Astrocyte (in vitro differentiated cells and primary cell): ENCODE measurements around the gene EIF1. TPM values are rescaled to one million over a fixed set of nuclear protein-coding genes. Genes with fewer than 3 reads are reported as not detected.

Experiments used
- DNase-seq: peaks from one replicate; pipeline ENCODE4 v3.0.0-alpha.2; 2010; ENCODE audit warnings: low read depth
- FAIRE-seq: peaks from 2 replicates; lab custom pipeline; 2011; peaks lifted over from hg19 to GRCh38; lab: Jason Lieb, UNC
- H2AFZ ChIP-seq: 2 replicates; pipeline ENCODE4 v1.6.0; 2012; ENCODE audit warnings: low read depth, low read length, inconsistent platforms
- H3K27ac ChIP-seq: 2 replicates; pipeline ENCODE4 v1.5.1; 2011; ENCODE audit warnings: low read depth, low read length, inconsistent platforms
- H3K27me3 ChIP-seq: 2 replicates; pipeline ENCODE4 v1.6.0; 2011; ENCODE audit warnings: low read length, inconsistent platforms; ENCODE audit not compliant: insufficient read depth
- H3K36me3 ChIP-seq: 2 replicates; pipeline ENCODE4 v1.5.1; 2011; ENCODE audit warnings: low read length, inconsistent platforms; ENCODE audit not compliant: insufficient read depth
- H3K4me1 ChIP-seq: 2 replicates; pipeline ENCODE4 v1.5.1; 2011; ENCODE audit warnings: low read length, inconsistent platforms; ENCODE audit not compliant: insufficient read depth
- H3K4me2 ChIP-seq: 2 replicates; pipeline ENCODE4 v1.6.0; 2012; ENCODE audit warnings: low read length, inconsistent platforms
- H3K4me3 ChIP-seq: 2 replicates; pipeline ENCODE4 v1.5.1; 2011; ENCODE audit warnings: low read depth, mild to moderate bottlenecking, low read length, inconsistent platforms; ENCODE audit not compliant: insufficient read depth
- H3K79me2 ChIP-seq: 2 replicates; pipeline ENCODE4 v1.6.0; 2012; ENCODE audit warnings: mild to moderate bottlenecking, low read length, inconsistent platforms; ENCODE audit not compliant: insufficient read depth
- H3K9ac ChIP-seq: 2 replicates; pipeline ENCODE4 v1.6.0; 2012; ENCODE audit warnings: mild to moderate bottlenecking, low read length, inconsistent platforms
- H3K9me3 ChIP-seq: 2 replicates; pipeline ENCODE4 v1.5.1; 2012; ENCODE audit warnings: low read depth, mild to moderate bottlenecking, low read length, inconsistent platforms; ENCODE audit not compliant: insufficient read depth
- H4K20me1 ChIP-seq: 2 replicates; pipeline ENCODE4 v1.6.0; 2012; ENCODE audit warnings: low read length, inconsistent platforms; ENCODE audit not compliant: insufficient read depth
- H3K27ac Mint-ChIP-seq: one replicate; pipeline ENCODE4 v1.8.0; 2021; ENCODE audit warnings: mild to moderate bottlenecking, mixed read lengths; ENCODE audit not compliant: unreplicated experiment
- H3K27me3 Mint-ChIP-seq: one replicate; pipeline ENCODE4 v1.8.0; 2021; ENCODE audit warnings: low read depth, mixed read lengths; ENCODE audit not compliant: unreplicated experiment
- H3K36me3 Mint-ChIP-seq: one replicate; pipeline ENCODE4 v1.8.0; 2021; ENCODE audit warnings: low read depth, mixed read lengths; ENCODE audit not compliant: unreplicated experiment
- H3K4me1 Mint-ChIP-seq: one replicate; pipeline ENCODE4 v1.8.0; 2021; ENCODE audit warnings: low read depth, mixed read lengths; ENCODE audit not compliant: unreplicated experiment
- H3K4me3 Mint-ChIP-seq: one replicate; pipeline ENCODE4 v1.8.0; 2021; ENCODE audit warnings: mild to moderate bottlenecking, moderate library complexity, mixed read lengths; ENCODE audit not compliant: unreplicated experiment
- H3K9me3 Mint-ChIP-seq: one replicate; pipeline ENCODE4 v1.8.0; 2021; ENCODE audit warnings: mild to moderate bottlenecking, mixed read lengths; ENCODE audit not compliant: unreplicated experiment
- EZH2 ChIP-seq: IDR thresholded peaks from 2 replicates; pipeline ENCODE4 v1.6.1; 2012; ENCODE audit warnings: mild to moderate bottlenecking, low read length, inconsistent platforms; ENCODE audit not compliant: insufficient read depth
- total RNA-seq: library from RNA; stranded (reverse); gene quantifications from 2 replicates; pipeline ENCODE4 v1.2.1, GENCODE V29; 2021
- TF ChIP-seq, protein P1 (sequence below): IDR thresholded peaks from 2 replicates; pipeline ENCODE4 v1.5.1; 2011; ENCODE audit warnings: low read depth, mild to moderate bottlenecking, inconsistent platforms, low read length, moderate library complexity; ENCODE audit not compliant: insufficient read depth

EIF1 gene
- total RNA-seq, 1 donor from 2014 or later: 767 TPM

DNA sequence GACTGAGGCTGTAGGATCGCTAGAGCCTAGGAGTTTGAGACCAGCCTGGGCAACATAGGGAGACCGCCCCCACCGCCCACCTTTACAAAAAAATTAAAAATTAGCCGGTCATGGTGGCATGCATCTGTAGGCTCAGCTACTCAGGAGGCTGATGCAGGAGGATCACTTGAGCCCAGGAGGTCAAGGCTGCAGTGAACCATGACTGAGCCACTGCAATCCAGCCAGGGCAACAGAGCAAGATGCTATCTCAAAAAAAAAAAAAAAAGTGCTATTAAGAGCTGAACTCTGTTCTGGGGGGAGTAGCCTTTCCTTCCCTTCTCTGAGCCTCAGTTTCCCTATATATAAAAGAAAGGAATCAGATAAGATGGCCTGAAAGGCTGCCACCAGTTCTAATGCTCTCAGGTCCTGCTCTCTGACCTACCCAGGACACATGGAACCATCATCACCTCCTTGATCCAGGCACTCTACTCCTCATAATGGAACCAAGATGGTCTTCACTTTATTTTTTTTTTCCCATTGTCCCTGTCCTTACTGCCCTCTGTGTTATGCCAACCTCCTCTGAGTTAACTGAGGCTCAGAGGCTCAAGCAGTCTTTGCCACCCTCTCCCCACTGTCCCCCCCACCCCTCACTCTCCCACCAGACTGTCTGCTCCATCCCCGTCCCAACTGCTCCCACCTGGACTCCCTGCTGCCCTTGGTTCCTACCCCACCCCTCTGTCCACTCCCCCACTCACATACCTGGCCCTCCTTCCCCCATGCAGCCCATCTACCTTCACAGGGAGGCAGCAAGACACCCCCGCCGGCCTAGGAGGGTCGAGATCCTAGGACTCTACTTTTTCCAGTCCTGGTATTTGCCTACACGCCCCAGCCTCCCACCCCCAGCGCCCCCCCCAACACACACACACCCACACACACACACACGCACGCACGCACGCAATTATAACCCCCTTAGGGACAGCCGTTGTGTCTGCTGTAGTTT is 23.8 kb upstream of the EIF1 start:
- no peak for DNase-seq
- H3K4me3 ChIP-seq: peak overlapping the region; percentile 56
- H3K27me3 ChIP-seq: no peaks in the 10 kb centered on the region
- H3K27ac Mint-ChIP-seq: no peak overlapping the region
- peaks cover 14% of the 10 kb centered on the region for H3K4me1 ChIP-seq
- peaks cover 6% of the 10 kb centered on the region for H3K4me1 Mint-ChIP-seq
- H3K79me2 ChIP-seq: no peaks in the 10 kb centered on the region
- H3K27ac ChIP-seq: no peak overlapping the region
- no peak for TF ChIP-seq EZH2
- TF ChIP-seq, protein P1, sequence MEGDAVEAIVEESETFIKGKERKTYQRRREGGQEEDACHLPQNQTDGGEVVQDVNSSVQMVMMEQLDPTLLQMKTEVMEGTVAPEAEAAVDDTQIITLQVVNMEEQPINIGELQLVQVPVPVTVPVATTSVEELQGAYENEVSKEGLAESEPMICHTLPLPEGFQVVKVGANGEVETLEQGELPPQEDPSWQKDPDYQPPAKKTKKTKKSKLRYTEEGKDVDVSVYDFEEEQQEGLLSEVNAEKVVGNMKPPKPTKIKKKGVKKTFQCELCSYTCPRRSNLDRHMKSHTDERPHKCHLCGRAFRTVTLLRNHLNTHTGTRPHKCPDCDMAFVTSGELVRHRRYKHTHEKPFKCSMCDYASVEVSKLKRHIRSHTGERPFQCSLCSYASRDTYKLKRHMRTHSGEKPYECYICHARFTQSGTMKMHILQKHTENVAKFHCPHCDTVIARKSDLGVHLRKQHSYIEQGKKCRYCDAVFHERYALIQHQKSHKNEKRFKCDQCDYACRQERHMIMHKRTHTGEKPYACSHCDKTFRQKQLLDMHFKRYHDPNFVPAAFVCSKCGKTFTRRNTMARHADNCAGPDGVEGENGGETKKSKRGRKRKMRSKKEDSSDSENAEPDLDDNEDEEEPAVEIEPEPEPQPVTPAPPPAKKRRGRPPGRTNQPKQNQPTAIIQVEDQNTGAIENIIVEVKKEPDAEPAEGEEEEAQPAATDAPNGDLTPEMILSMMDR: no peak
- peak overlapping the region; percentile 75 for H3K9ac ChIP-seq
- no peaks in the 10 kb centered on the region for H3K9me3 ChIP-seq
- H3K36me3 Mint-ChIP-seq: no peaks in the 10 kb centered on the region
- H3K27me3 Mint-ChIP-seq: peaks cover 18% of the 10 kb centered on the region
- no peaks in the 10 kb centered on the region for H3K9me3 Mint-ChIP-seq
- no peak overlapping the region for H3K4me3 Mint-ChIP-seq
- H4K20me1 ChIP-seq: no peaks in the 10 kb centered on the region
- peak overlapping the region; percentile 94 for H2AFZ ChIP-seq
- peak overlapping the region; percentile 88 for H3K4me2 ChIP-seq
- H3K36me3 ChIP-seq: no peaks in the 10 kb centered on the region
- no peak for FAIRE-seq

- peaks cover 6% of the 10 kb centered on the region for H3K4me1 Mint-ChIP-seq
- TF ChIP-seq, protein P1: peak; percentile 66
- no peak for TF ChIP-seq EZH2
- H4K20me1 ChIP-seq: no peaks in the 10 kb centered on the region
- FAIRE-seq (no peak), DNase-seq (peak; percentile 54)
- no peaks in the 10 kb centered on the region for H3K9me3 ChIP-seq
- peak overlapping the region; percentile 96 for H3K27ac Mint-ChIP-seq
- H3K36me3 Mint-ChIP-seq: no peaks in the 10 kb centered on the region
- H3K27me3 Mint-ChIP-seq: peaks cover 17% of the 10 kb centered on the region
- H3K9me3 Mint-ChIP-seq: no peaks in the 10 kb centered on the region
- no peaks in the 10 kb centered on the region for H3K27me3 ChIP-seq
- peaks cover 14% of the 10 kb centered on the region for H3K4me1 ChIP-seq
- H3K36me3 ChIP-seq: no peaks in the 10 kb centered on the region
- H3K79me2 ChIP-seq: no peaks in the 10 kb centered on the region
- H2AFZ ChIP-seq: peak overlapping the region; percentile 94
- peak overlapping the region; percentile 88 for H3K4me2 ChIP-seq
- peak overlapping the region; percentile 56 for H3K4me3 ChIP-seq
- peak overlapping the region; percentile 62 for H3K27ac ChIP-seq
- H3K4me3 Mint-ChIP-seq: peak overlapping the region; percentile 80
- peak overlapping the region; percentile 75 for H3K9ac ChIP-seq
These were observed 23.0 kb upstream of the EIF1 start for GRCh38 chr17:41665566-41666236.
